Endothelial cell of umbilical vein (primary cell): ENCODE results near the gene VAC14. TPM values are rescaled to one million over a fixed set of nuclear protein-coding genes. Genes with fewer than 3 reads are reported as not detected.

Source experiments
- BruUV-seq: library from RNA; stranded (reverse); fragments of 400-500 nt; replicated peaks from 2 replicates; lab custom pipeline; 2021; lab: Mats Ljungman, UMichigan
- CTCF ChIA-PET: fragments of 300-600, 350-600 bp; sonication (Branson Sonifier 250); formaldehyde crosslinking; loops from one replicate; lab custom pipeline; 2021; ENCODE audit warnings: antibody characterized with exemption, inconsistent platforms; lab: Charles Lee
- POLR2A ChIA-PET: fragments of 300-600, 350-600 bp; sonication (Branson Sonifier 250); formaldehyde crosslinking; loops from one replicate; lab custom pipeline; 2021; ENCODE audit warnings: antibody characterized with exemption, inconsistent platforms; lab: Charles Lee
- DNase-seq: peaks from one replicate; pipeline ENCODE4 v3.0.0-alpha.2; 2011; ENCODE audit warnings: low read depth, low spot score
- FAIRE-seq: peaks from 2 replicates; lab custom pipeline; 2011; peaks lifted over from hg19 to GRCh38; lab: Jason Lieb, UNC
- H2AFZ ChIP-seq: 2 replicates; pipeline ENCODE4 v1.6.0; 2012; ENCODE audit warnings: low read depth, low read length, control low read depth, inconsistent platforms
- H3K27ac ChIP-seq: 2 replicates; pipeline ENCODE4 v1.5.1; 2011; ENCODE audit warnings: low read depth, mild to moderate bottlenecking, control low read depth, low read length, moderate library complexity; ENCODE audit not compliant: insufficient read depth
- H3K27me3 ChIP-seq, 2 experiments: 2 replicates each; pipeline versions ENCODE4 v1.6.0 to v1.6.1; 2011; ENCODE audit warnings: low read length in 2 of 2, mixed read lengths in 1 of 2; ENCODE audit not compliant: control insufficient read depth in 2 of 2, insufficient read depth in 2 of 2
- H3K36me3 ChIP-seq, 2 experiments: 2 replicates in 1 of 2; 3 replicates in 1 of 2; pipeline ENCODE4 v1.5.1; 2011; ENCODE audit warnings: low read length in 2 of 2, mild to moderate bottlenecking in 1 of 2, moderate library complexity in 1 of 2; ENCODE audit not compliant: control insufficient read depth in 2 of 2, insufficient read depth in 2 of 2; ENCODE audit errors: extremely low read depth in 1 of 2
- H3K4me1 ChIP-seq: 3 replicates; pipeline ENCODE4 v1.5.1; 2011; ENCODE audit warnings: mild to moderate bottlenecking, low read length; ENCODE audit not compliant: control insufficient read depth, insufficient read depth; ENCODE audit errors: extremely low read depth
- H3K4me2 ChIP-seq: 2 replicates; pipeline ENCODE4 v1.6.1; 2011; ENCODE audit warnings: low read length, control low read depth, mixed read lengths; ENCODE audit not compliant: insufficient read depth
- H3K4me3 ChIP-seq, 3 experiments: fragments of 200-600 bp in 1 of 3; sonication (generic), shearing (Covaris generic) in 1 of 3; replicated peaks in 1 of 3; 2 replicates each; pipeline ENCODE4 v1.5.1; 2011 to 2016; ENCODE audit warnings: control low read depth in 3 of 3, low read length in 3 of 3, mild to moderate bottlenecking in 2 of 3, inconsistent platforms in 1 of 3, low read depth in 1 of 3, moderate library complexity in 1 of 3; ENCODE audit not compliant: insufficient read depth in 1 of 3
- H3K79me2 ChIP-seq: 2 replicates; pipeline ENCODE4 v1.6.0; 2012; ENCODE audit warnings: low read length, inconsistent platforms; ENCODE audit not compliant: control insufficient read depth, insufficient read depth
- H3K9ac ChIP-seq: replicated peaks from 2 replicates; pipeline ENCODE3; 2011; ENCODE audit warnings: low read length, control low read depth; ENCODE audit not compliant: insufficient read depth; ENCODE audit errors: extremely low read depth
- H3K9me1 ChIP-seq: replicated peaks from 3 replicates; pipeline ENCODE4 v1.6.0; 2011; ENCODE audit warnings: mild to moderate bottlenecking, low read length; ENCODE audit not compliant: control insufficient read depth, insufficient read depth; ENCODE audit errors: extremely low read depth
- H3K9me3 ChIP-seq: replicated peaks from 2 replicates; pipeline ENCODE4 v1.5.1; 2012; ENCODE audit warnings: low read length, inconsistent platforms; ENCODE audit not compliant: control insufficient read depth, insufficient read depth
- H4K20me1 ChIP-seq: replicated peaks from 2 replicates; pipeline ENCODE3; 2011; ENCODE audit warnings: mild to moderate bottlenecking, low read length; ENCODE audit not compliant: control insufficient read depth, insufficient read depth; ENCODE audit errors: extremely low read depth
- EZH2 ChIP-seq: IDR thresholded peaks from 2 replicates; pipeline ENCODE4 v1.6.1; 2012; ENCODE audit warnings: borderline replicate concordance, low read depth, mild to moderate bottlenecking, moderate library complexity, low read length, inconsistent platforms; ENCODE audit not compliant: severe bottlenecking
- FOS ChIP-seq: IDR thresholded peaks from 2 replicates; pipeline ENCODE4 v1.6.1; 2011; ENCODE audit warnings: mild to moderate bottlenecking, low read length, moderate library complexity, borderline replicate concordance; ENCODE audit not compliant: insufficient read depth
- GATA2 ChIP-seq: IDR thresholded peaks from 2 replicates; pipeline ENCODE4 v1.7.0; 2011; ENCODE audit warnings: low read depth, mild to moderate bottlenecking, moderate library complexity, mixed read lengths, low read length; ENCODE audit not compliant: insufficient read length, insufficient read depth
- JUN ChIP-seq: IDR thresholded peaks from 2 replicates; pipeline ENCODE4 v1.6.1; 2011; ENCODE audit warnings: borderline replicate concordance, low read depth; ENCODE audit not compliant: insufficient read length, insufficient read depth
- MYC ChIP-seq: IDR thresholded peaks from one replicate; pipeline ENCODE4 v1.6.1; 2011; ENCODE audit warnings: mild to moderate bottlenecking, low read depth, low read length
- POLR2A ChIP-seq: IDR thresholded peaks from 2 replicates; pipeline ENCODE4 v1.6.1; 2012; ENCODE audit warnings: low read depth, mild to moderate bottlenecking, control low read depth, low read length
- POLR2AphosphoS5 ChIP-seq: IDR thresholded peaks from 2 replicates; pipeline ENCODE4 v1.6.1; 2012; ENCODE audit warnings: low read depth, mild to moderate bottlenecking, control low read depth, low read length, moderate library complexity; ENCODE audit not compliant: insufficient read depth
- dilution Hi-C: fragments of 300-500 bp; cut with MboI; formaldehyde crosslinking; loops from one replicate; pipeline ENCODE4 v1.15.0; 2019; ENCODE audit warnings: low sequenced_read_pairs; ENCODE audit not compliant: extremely low pct_ligation_motif_present
- intact Hi-C: fragments of 100-400 bp; cut with micrococcal nuclease; formaldehyde crosslinking; loops from one replicate; pipeline ENCODE4 v1.10.0; 2022
- polyA plus RNA-seq, 4 experiments: library from polyadenylated mRNA; depleted of rRNA in 3 of 4; stranded (reverse) in 3 of 4; unstranded in 1 of 4; fragments of >200 nt; gene quantifications; 2 replicates each; pipeline versions ENCODE4 v1.2.1 to v1.2.3, GENCODE V29; 2011 to 2012; ENCODE audit warnings: missing spikeins in 1 of 4
- total RNA-seq: library from RNA; stranded (reverse); gene quantifications from 2 replicates; pipeline ENCODE4 v1.2.3, GENCODE V29; 2021
- TF ChIP-seq, protein P1 (sequence below): IDR thresholded peaks from 2 replicates; pipeline ENCODE4 v1.6.1; 2011; ENCODE audit not compliant: insufficient read depth, insufficient read length
- TF ChIP-seq, protein P2 (sequence below), 2 donors: IDR thresholded peaks; 1 replicate in 1 of 2; 2 replicates in 1 of 2; pipeline ENCODE4 v1.5.1; 2011; ENCODE audit warnings: low read length in 2 of 2, mild to moderate bottlenecking in 2 of 2, moderate library complexity in 2 of 2, control low read depth in 1 of 2, inconsistent platforms in 1 of 2, low read depth in 1 of 2; ENCODE audit not compliant: insufficient read depth in 1 of 2; ENCODE audit errors: extremely low read depth in 1 of 2

VAC14 gene
- total and polyA plus RNA-seq, 2 donors (not counting 3 experiments of a cell fraction or from before 2014, with no cell fraction given), result 37.6 to 57.9 TPM

DNA sequence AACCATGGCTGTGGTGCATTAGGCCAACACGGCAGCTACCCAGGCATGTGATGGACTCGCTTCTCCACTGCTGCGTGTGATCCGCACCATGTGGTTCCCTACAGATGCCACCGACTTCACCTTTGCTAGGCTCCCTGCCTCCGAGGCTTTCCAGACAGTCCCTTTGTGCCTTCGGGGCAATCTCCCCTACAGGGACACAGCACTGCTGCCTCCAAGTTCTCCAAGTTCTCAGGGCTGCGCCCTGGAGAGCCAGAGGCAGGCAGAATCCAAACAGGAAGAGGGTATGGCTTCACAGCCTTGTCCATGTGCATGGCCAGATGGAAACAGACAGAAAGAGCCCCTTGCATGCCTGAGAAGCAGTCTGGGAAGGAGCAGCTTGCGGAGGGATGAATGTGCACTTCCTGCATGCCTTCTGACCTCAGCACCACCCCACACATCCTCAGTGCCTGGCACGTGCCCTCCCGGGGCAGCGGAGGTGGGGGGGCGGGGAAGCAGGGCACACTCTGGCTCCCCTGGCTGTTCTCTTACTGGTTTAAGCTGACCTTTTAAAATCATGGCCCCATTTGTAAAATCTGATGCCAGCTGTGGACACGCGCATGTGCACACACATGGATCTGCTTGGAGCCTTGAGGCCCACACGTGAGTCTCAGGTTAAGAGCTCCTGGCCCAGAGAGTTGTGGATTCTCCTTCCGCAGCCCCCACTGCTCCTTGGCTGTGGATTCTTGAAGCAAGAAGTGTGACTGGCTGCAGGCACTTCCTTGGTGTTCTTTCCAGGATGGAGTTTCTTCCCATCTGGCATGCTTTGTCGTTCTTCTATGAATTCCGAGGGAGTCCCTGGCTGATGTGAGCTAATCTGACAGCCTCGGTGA is 59.8 kb downstream of the VAC14 start:
- Histone ChIP-seq H3K4me2 (no peak overlapping the region), H3K9me3 (no peaks in the 10 kb centered on the region), H4K20me1 (no peaks in the 10 kb centered on the region), H3K9ac (no peak overlapping the region), H3K27ac (no peak overlapping the region), H3K4me3 (no peak overlapping the region), H3K36me3 (peaks cover 0 to 5% of the 10 kb centered on the region in 2 experiments), H3K27me3 (no peaks in the 10 kb centered on the region), H3K4me1 (peaks cover 6% of the 10 kb centered on the region), H2AFZ (no peak overlapping the region), H3K9me1 (no peaks in the 10 kb centered on the region), H3K79me2 (no peaks in the 10 kb centered on the region)
- CTCF ChIA-PET, result interaction anchor here (0.7 to 1.6 kb wide), 7 partner anchors 10 to 87 kb away, joined by 3 to 6 read pairs (median 4); no protein-coding TSS in a partner anchor
- TF ChIP-seq MYC (no peak), POLR2AphosphoS5 (peak; percentile 53), EZH2 (no peak)
- TF ChIP-seq, protein P1, sequence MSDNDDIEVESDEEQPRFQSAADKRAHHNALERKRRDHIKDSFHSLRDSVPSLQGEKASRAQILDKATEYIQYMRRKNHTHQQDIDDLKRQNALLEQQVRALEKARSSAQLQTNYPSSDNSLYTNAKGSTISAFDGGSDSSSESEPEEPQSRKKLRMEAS, result no peak
- dilution Hi-C loops (no loop called here), intact Hi-C loops (no loop called here)
- FAIRE-seq, result peak; percentile 80
- POLR2A ChIA-PET, result no interaction called here
- no TSS peak for BruUV-seq
- peak; percentile 12 for DNase-seq

DNA sequence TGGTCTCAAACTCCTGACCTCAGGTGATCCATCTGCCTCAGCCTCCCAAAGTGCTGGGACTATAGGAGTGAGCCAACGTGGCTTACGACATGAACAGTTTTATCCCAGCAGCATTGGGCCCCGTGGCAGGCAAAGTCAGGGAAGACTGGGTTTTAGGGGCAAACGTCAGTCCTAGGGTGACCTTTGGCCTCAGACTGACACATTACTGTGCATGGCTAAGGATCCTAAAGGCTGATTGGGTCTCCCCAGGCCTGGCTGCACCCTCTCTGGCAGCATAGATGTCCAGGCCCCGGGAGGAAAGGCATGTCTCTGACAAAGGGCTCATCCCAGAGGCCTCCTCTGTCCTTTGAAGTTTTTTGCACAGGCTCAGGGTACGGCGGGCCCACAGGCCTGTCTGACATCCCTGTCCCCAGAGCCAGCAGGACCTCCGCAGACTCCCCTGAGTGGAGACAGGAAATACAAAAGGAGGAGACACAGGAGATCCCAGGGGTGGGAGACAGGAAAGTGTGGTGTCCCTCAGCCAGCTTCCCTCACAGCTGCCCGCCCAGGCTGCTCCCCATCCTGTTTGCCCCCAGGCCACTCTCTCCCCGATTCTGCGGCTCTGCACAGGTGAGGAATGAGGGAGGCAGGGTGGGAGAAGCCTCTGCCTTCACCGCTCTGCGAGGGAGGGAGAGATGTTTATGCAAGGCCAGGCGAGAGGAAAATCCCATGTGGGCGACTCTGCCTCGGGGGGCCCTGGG is 60.6 kb downstream of the VAC14 start:
- DNase-seq, result no peak
- POLR2A ChIA-PET, result no interaction called here
- no peaks in the 10 kb centered on the region for H3K9me1 ChIP-seq
- FAIRE-seq, result no peak
- no peak overlapping the region for H2AFZ ChIP-seq
- no peaks in the 10 kb centered on the region for H4K20me1 ChIP-seq
- CTCF ChIA-PET, result interaction anchor here (1.0 to 3.4 kb wide), 6 partner anchors 11 to 61 kb away, joined by 3 to 54 read pairs (median 5); no protein-coding TSS in a partner anchor
- H3K9me3 ChIP-seq, result no peaks in the 10 kb centered on the region
- TF ChIP-seq EZH2, result no peak
- TF ChIP-seq POLR2AphosphoS5, result no peak
- TF ChIP-seq GATA2, result no peak
- no peak for TF ChIP-seq FOS
- TF ChIP-seq, protein P1, result no peak
- no peak for TF ChIP-seq MYC
- no peak for TF ChIP-seq POLR2A
- no peak for TF ChIP-seq JUN
- TF ChIP-seq, protein P2, sequence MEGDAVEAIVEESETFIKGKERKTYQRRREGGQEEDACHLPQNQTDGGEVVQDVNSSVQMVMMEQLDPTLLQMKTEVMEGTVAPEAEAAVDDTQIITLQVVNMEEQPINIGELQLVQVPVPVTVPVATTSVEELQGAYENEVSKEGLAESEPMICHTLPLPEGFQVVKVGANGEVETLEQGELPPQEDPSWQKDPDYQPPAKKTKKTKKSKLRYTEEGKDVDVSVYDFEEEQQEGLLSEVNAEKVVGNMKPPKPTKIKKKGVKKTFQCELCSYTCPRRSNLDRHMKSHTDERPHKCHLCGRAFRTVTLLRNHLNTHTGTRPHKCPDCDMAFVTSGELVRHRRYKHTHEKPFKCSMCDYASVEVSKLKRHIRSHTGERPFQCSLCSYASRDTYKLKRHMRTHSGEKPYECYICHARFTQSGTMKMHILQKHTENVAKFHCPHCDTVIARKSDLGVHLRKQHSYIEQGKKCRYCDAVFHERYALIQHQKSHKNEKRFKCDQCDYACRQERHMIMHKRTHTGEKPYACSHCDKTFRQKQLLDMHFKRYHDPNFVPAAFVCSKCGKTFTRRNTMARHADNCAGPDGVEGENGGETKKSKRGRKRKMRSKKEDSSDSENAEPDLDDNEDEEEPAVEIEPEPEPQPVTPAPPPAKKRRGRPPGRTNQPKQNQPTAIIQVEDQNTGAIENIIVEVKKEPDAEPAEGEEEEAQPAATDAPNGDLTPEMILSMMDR (IDR thresholded peaks at IDR 0.05; ENCODE audit: extremely low read depth in 1 of 2, insufficient read depth in 1 of 2, low read depth in 1 of 2, low read length in 2 of 2), result no peak
- H3K36me3 ChIP-seq, result peaks cover 0 to 5% of the 10 kb centered on the region in 2 experiments
- BruUV-seq, result no TSS peak
- no peaks in the 10 kb centered on the region for H3K79me2 ChIP-seq
- H3K27me3 ChIP-seq, result no peaks in the 10 kb centered on the region
- H3K4me2 ChIP-seq, result no peak overlapping the region
- H3K9ac ChIP-seq, result no peak overlapping the region
- peaks cover 3% of the 10 kb centered on the region for H3K4me1 ChIP-seq
- dilution Hi-C loops, result no loop called here
- intact Hi-C loops, result no loop called here
- H3K4me3 ChIP-seq, result no peak overlapping the region
- no peak overlapping the region for H3K27ac ChIP-seq
